ENCODE data around the gene TMEM178B.

The TMEM178B gene

GRCh38 chr7:141072548-141073172 lies 1.2 kb upstream of the TMEM178B start (continued):
- no peak for TF ChIP-seq PBX3 (CRISPR knock-in tag; IDR thresholded peaks at IDR 0.05)
- TF ChIP-seq ZNF585B (tag by site-specific recombination; IDR thresholded peaks at IDR 0.05): no peak
- no peak for TF ChIP-seq ZNF654 (tag by site-specific recombination; IDR thresholded peaks at IDR 0.05; ENCODE audit: low read depth)
- TF ChIP-seq ZNF114 (tag by site-specific recombination; IDR thresholded peaks at IDR 0.05): no peak
- no peak for TF ChIP-seq WT1 (tag by site-specific recombination; IDR thresholded peaks at IDR 0.05)
- no peak for TF ChIP-seq ZNF112 (tag by site-specific recombination; IDR thresholded peaks at IDR 0.05)
- peak; percentile 67; the same call in 1 of the 2 replicates for TF ChIP-seq ZSCAN30 (tag by site-specific recombination; IDR thresholded peaks at IDR 0.05)
- TF ChIP-seq SCRT1 (tag by site-specific recombination; IDR thresholded peaks at IDR 0.05; ENCODE audit: borderline replicate concordance): no peak
- TF ChIP-seq GFI1B (tag by site-specific recombination; IDR thresholded peaks at IDR 0.05): no peak
- TF ChIP-seq ZNF433 (tag by site-specific recombination; IDR thresholded peaks at IDR 0.05; ENCODE audit: low read depth): no peak
- no peak for TF ChIP-seq ZNF530 (tag by site-specific recombination; IDR thresholded peaks at IDR 0.05; ENCODE audit: low read depth)
- no peak for TF ChIP-seq ZNF416 (tag by site-specific recombination; IDR thresholded peaks at IDR 0.05)
- TF ChIP-seq TSHZ1 (tag by site-specific recombination; IDR thresholded peaks at IDR 0.05; ENCODE audit: borderline replicate concordance): no peak
- no peak for TF ChIP-seq ZNF677 (tag by site-specific recombination; IDR thresholded peaks at IDR 0.05)
- no peak for TF ChIP-seq ZNF521 (tag by site-specific recombination; IDR thresholded peaks at IDR 0.05)
- TF ChIP-seq ZNF132 (tag by site-specific recombination; IDR thresholded peaks at IDR 0.05; ENCODE audit: borderline replicate concordance): no peak
- no peak for TF ChIP-seq ZNF211 (tag by site-specific recombination; IDR thresholded peaks at IDR 0.05; ENCODE audit: low read depth)
- no peak; the same call in 1 of the 2 replicates for TF ChIP-seq GLIS2 (tag by site-specific recombination; IDR thresholded peaks at IDR 0.05)
- TF ChIP-seq ZSCAN5A (tag by site-specific recombination; IDR thresholded peaks at IDR 0.05): 0 out of 2 replicates have a peak, but pooled peaks have one; percentile 14
- peak; percentile 68; the same call in 1 of the 2 replicates for TF ChIP-seq ZNF24 (tag by site-specific recombination; IDR thresholded peaks at IDR 0.05)
- TF ChIP-seq ZNF48 (tag by site-specific recombination; IDR thresholded peaks at IDR 0.05): no peak
- no peak for TF ChIP-seq ZNF239 (tag by site-specific recombination; IDR thresholded peaks at IDR 0.05)
- no peak for TF ChIP-seq ZNF621 (tag by site-specific recombination; IDR thresholded peaks at IDR 0.05)
- no peak for TF ChIP-seq ZNF658 (tag by site-specific recombination; IDR thresholded peaks at IDR 0.05)
- no peak for TF ChIP-seq ZNF488 (tag by site-specific recombination; IDR thresholded peaks at IDR 0.05)
- no peak for TF ChIP-seq RBAK (tag by site-specific recombination; IDR thresholded peaks at IDR 0.05)
- peak; percentile 95 for TF ChIP-seq ZBTB17 (tag by site-specific recombination; IDR thresholded peaks at IDR 0.05)
- TF ChIP-seq MYNN (tag by site-specific recombination; IDR thresholded peaks at IDR 0.05; ENCODE audit: borderline replicate concordance): no peak; the same call in 1 of the 2 replicates
- TF ChIP-seq ZNF354C (tag by site-specific recombination; IDR thresholded peaks at IDR 0.05; ENCODE audit: borderline replicate concordance, low read depth): no peak
- no peak for TF ChIP-seq ZNF529 (tag by site-specific recombination; IDR thresholded peaks at IDR 0.05; ENCODE audit: insufficient replicate concordance)
- no peak for TF ChIP-seq ZNF571 (tag by site-specific recombination; IDR thresholded peaks at IDR 0.05)
- no peak for TF ChIP-seq ZNF473 (tag by site-specific recombination; IDR thresholded peaks at IDR 0.05)
- TF ChIP-seq ZBTB44 (tag by site-specific recombination; IDR thresholded peaks at IDR 0.05): no peak; the same call in 1 of the 2 replicates
